HL-60 (cell line): ENCODE measurements around the gene SMAD1.
A peak's percentile ranks its signal among the peaks of the same experiment; 100 is the strongest.

Source experiments
- DNase-seq, 2 experiments: peaks; one replicate each; pipeline ENCODE4 v3.0.0-alpha.2; 2010 to 2020; ENCODE audit warnings: low read depth in 1 of 2, low spot score in 1 of 2
- H3K27ac ChIP-seq: fragments of 250-450 bp; sonication (Bioruptor Pico); replicated peaks from 2 replicates; pipeline ENCODE4 v1.5.1; 2020; ENCODE audit warnings: mild to moderate bottlenecking, moderate library complexity
- H3K27me3 ChIP-seq: fragments of 250-450 bp; sonication (Bioruptor Pico); 2 replicates; pipeline ENCODE4 v1.5.1; 2021; ENCODE audit warnings: mild to moderate bottlenecking, moderate library complexity; ENCODE audit not compliant: insufficient read depth, poor library complexity, severe bottlenecking
- H3K4me3 ChIP-seq: replicated peaks from 2 replicates; pipeline ENCODE4 v1.5.1; 2011; ENCODE audit warnings: mild to moderate bottlenecking, control low read depth, low read length; ENCODE audit not compliant: insufficient read depth
- CTCF ChIP-seq: IDR thresholded peaks from one replicate; pipeline ENCODE4 v1.5.1; 2011; ENCODE audit warnings: low read length, control low read depth, inconsistent platforms; ENCODE audit not compliant: insufficient read depth
- GABPA ChIP-seq: IDR thresholded peaks from 2 replicates; pipeline ENCODE4 v1.6.1; 2012; ENCODE audit warnings: low read depth
- POLR2AphosphoS5 ChIP-seq: IDR thresholded peaks from 2 replicates; pipeline ENCODE4 v1.6.1; 2012; ENCODE audit warnings: low read depth
- REST ChIP-seq: IDR thresholded peaks from 2 replicates; pipeline ENCODE4 v1.6.1; 2012; ENCODE audit warnings: low read depth; ENCODE audit not compliant: insufficient replicate concordance
- SPI1 ChIP-seq: IDR thresholded peaks from 2 replicates; pipeline ENCODE4 v1.6.1; 2012; ENCODE audit warnings: low read depth, mild to moderate bottlenecking, borderline replicate concordance

SMAD1 gene

GRCh38 chr4:145480257-145480656 is 1.4 kb upstream of the SMAD1 start:
- peak; percentile 34 to 76 for DNase-seq
- Histone ChIP-seq H3K27me3 (no peaks in the 10 kb centered on the region), H3K27ac (no peak overlapping the region), H3K4me3 (no peak overlapping the region)
- no peak for TF ChIP-seq CTCF
- peak; percentile 79; the same call in 1 of the 2 replicates for TF ChIP-seq SPI1

GRCh38 chr4:145481942-145482208 is 222 bp downstream of the SMAD1 start:
- H3K27me3 ChIP-seq: no peaks in the 10 kb centered on the region
- H3K4me3 ChIP-seq: peak overlapping the region; percentile 71
- H3K27ac ChIP-seq: peak overlapping the region; percentile 81
- DNase-seq: no peak
- 0 out of 2 replicates have a peak, but pooled peaks have one; percentile 11 for TF ChIP-seq POLR2AphosphoS5
- no peak for TF ChIP-seq CTCF

GRCh38 chr4:145482209-145483037 is 770 bp downstream of the SMAD1 start:
- Histone ChIP-seq H3K27ac (peak overlapping the region; percentile 81), H3K4me3 (peak overlapping the region; percentile 71), H3K27me3 (no peaks in the 10 kb centered on the region)
- peak; percentile 32 to 70 for DNase-seq
- TF ChIP-seq GABPA: no peak
- TF ChIP-seq POLR2AphosphoS5: peak; percentile 36; the same call in 1 of the 2 replicates
- no peak for TF ChIP-seq SPI1
- no peak for TF ChIP-seq CTCF

- Histone ChIP-seq H3K27ac (no peak overlapping the region), H3K27me3 (no peaks in the 10 kb centered on the region), H3K4me3 (no peak overlapping the region)
- DNase-seq: no peak
- TF ChIP-seq GABPA (no peak), SPI1 (no peak), CTCF (no peak), POLR2AphosphoS5 (no peak), REST (no peak)
Observed at GRCh38 chr4:145483514-145483913, 1.9 kb downstream of the SMAD1 start.
